ENCODE results near the gene DNAJB6. TPM values are rescaled to one million over a fixed set of nuclear protein-coding genes. Genes with fewer than 3 reads are reported as not detected.

The DNAJB6 gene
- total and polyA plus RNA-seq, 2 donors (not counting 3 experiments of a cell fraction or from before 2014, with no cell fraction given): 69.6 to 135 TPM

- dilution Hi-C loops (cut with MboI; ENCODE audit: extremely low pct_ligation_motif_present, low sequenced_read_pairs): no loop called here
- CTCF ChIA-PET: interaction anchor here (1.2 kb wide), 1 partner anchor 9 kb away, joined by 3 read pairs; no protein-coding TSS in a partner anchor
- H4K20me1 ChIP-seq (replicated peaks; ENCODE audit: control insufficient read depth, extremely low read depth, insufficient read depth, low read length): peaks cover 7% of the 10 kb centered on the region
- no TSS peak for BruUV-seq (replicated peaks)
- H3K4me2 ChIP-seq (ENCODE audit: insufficient read depth, low read length): no peak overlapping the region
- H2AFZ ChIP-seq (ENCODE audit: low read depth, low read length): no peak overlapping the region
- peaks cover 60% of the 10 kb centered on the region for H3K79me2 ChIP-seq (ENCODE audit: control insufficient read depth, insufficient read depth, low read length)
- no peaks in the 10 kb centered on the region for H3K9me3 ChIP-seq (replicated peaks; ENCODE audit: control insufficient read depth, insufficient read depth, low read length)
- no peaks in the 10 kb centered on the region for H3K9me1 ChIP-seq (replicated peaks; ENCODE audit: control insufficient read depth, extremely low read depth, insufficient read depth, low read length)
- no peak for TF ChIP-seq CTCF (IDR thresholded peaks at IDR 0.05; ENCODE audit: extremely low read depth in 1 of 2, insufficient read depth in 1 of 2, low read depth in 1 of 2, low read length in 2 of 2)
- no peak for TF ChIP-seq FOS (IDR thresholded peaks at IDR 0.05; ENCODE audit: borderline replicate concordance, insufficient read depth, low read length)
- no peak for TF ChIP-seq JUN (IDR thresholded peaks at IDR 0.05; ENCODE audit: borderline replicate concordance, insufficient read depth, insufficient read length, low read depth)
- no peaks in the 10 kb centered on the region for H3K4me1 ChIP-seq (ENCODE audit: control insufficient read depth, extremely low read depth, insufficient read depth, low read length)
- no peak overlapping the region for H3K27ac ChIP-seq (ENCODE audit: insufficient read depth, low read depth, low read length)
- POLR2A ChIA-PET: no interaction called here
- DNase-seq (ENCODE audit: low read depth, low spot score) (no peak), FAIRE-seq (no peak)
- intact Hi-C loops (cut with micrococcal nuclease): no loop called here
- H3K4me3 ChIP-seq (replicated peaks in 1 of 3; ENCODE audit: insufficient read depth in 1 of 3, low read depth in 1 of 3, low read length in 3 of 3): no peak overlapping the region
- H3K9ac ChIP-seq (replicated peaks; ENCODE audit: extremely low read depth, insufficient read depth, low read length): no peak overlapping the region
- H3K27me3 ChIP-seq (ENCODE audit: control insufficient read depth in 2 of 2, insufficient read depth in 2 of 2, low read length in 2 of 2): no peaks in the 10 kb centered on the region
- peaks cover 10 to 17% of the 10 kb centered on the region in 2 experiments for H3K36me3 ChIP-seq (ENCODE audit: control insufficient read depth in 2 of 2, extremely low read depth in 1 of 2, insufficient read depth in 2 of 2, low read length in 2 of 2)
Observed at GRCh38 chr7:157380416-157380815, 43.6 kb downstream of the DNAJB6 start.

- dilution Hi-C loops (cut with MboI; ENCODE audit: extremely low pct_ligation_motif_present, low sequenced_read_pairs) (no loop called here), intact Hi-C loops (cut with micrococcal nuclease) (no loop called here)
- Histone ChIP-seq H3K4me2 (ENCODE audit: insufficient read depth, low read length) (no peak overlapping the region), H3K9ac (replicated peaks; ENCODE audit: extremely low read depth, insufficient read depth, low read length) (no peak overlapping the region), H3K36me3 (ENCODE audit: control insufficient read depth in 2 of 2, extremely low read depth in 1 of 2, insufficient read depth in 2 of 2, low read length in 2 of 2) (peaks cover 10 to 14% of the 10 kb centered on the region in 2 experiments), H2AFZ (ENCODE audit: low read depth, low read length) (no peak overlapping the region), H3K9me1 (replicated peaks; ENCODE audit: control insufficient read depth, extremely low read depth, insufficient read depth, low read length) (no peaks in the 10 kb centered on the region), H3K4me3 (replicated peaks in 1 of 3; ENCODE audit: insufficient read depth in 1 of 3, low read depth in 1 of 3, low read length in 3 of 3) (no peak overlapping the region), H3K9me3 (replicated peaks; ENCODE audit: control insufficient read depth, insufficient read depth, low read length) (no peaks in the 10 kb centered on the region), H3K4me1 (ENCODE audit: control insufficient read depth, extremely low read depth, insufficient read depth, low read length) (peaks cover 4% of the 10 kb centered on the region), H3K79me2 (ENCODE audit: control insufficient read depth, insufficient read depth, low read length) (peaks cover 33% of the 10 kb centered on the region), H4K20me1 (replicated peaks; ENCODE audit: control insufficient read depth, extremely low read depth, insufficient read depth, low read length) (peaks cover 5% of the 10 kb centered on the region), H3K27ac (ENCODE audit: insufficient read depth, low read depth, low read length) (no peak overlapping the region), H3K27me3 (ENCODE audit: control insufficient read depth in 2 of 2, insufficient read depth in 2 of 2, low read length in 2 of 2) (no peaks in the 10 kb centered on the region)
- ChIA-PET CTCF (interaction anchor here (1.4 kb wide), 1 partner anchor 13 kb away, joined by 3 read pairs; no protein-coding TSS in a partner anchor), POLR2A (no interaction called here)
- TF ChIP-seq GATA2 (IDR thresholded peaks at IDR 0.05; ENCODE audit: insufficient read depth, insufficient read length, low read depth, low read length) (no peak), FOS (IDR thresholded peaks at IDR 0.05; ENCODE audit: borderline replicate concordance, insufficient read depth, low read length) (no peak), MAX (IDR thresholded peaks at IDR 0.05; ENCODE audit: insufficient read depth, insufficient read length) (no peak), EZH2 (IDR thresholded peaks at IDR 0.05; ENCODE audit: borderline replicate concordance, low read depth, low read length, severe bottlenecking) (no peak), JUN (IDR thresholded peaks at IDR 0.05; ENCODE audit: borderline replicate concordance, insufficient read depth, insufficient read length, low read depth) (no peak), POLR2AphosphoS5 (IDR thresholded peaks at IDR 0.05; ENCODE audit: insufficient read depth, low read depth, low read length) (no peak), CTCF (IDR thresholded peaks at IDR 0.05; ENCODE audit: extremely low read depth in 1 of 2, insufficient read depth in 1 of 2, low read depth in 1 of 2, low read length in 2 of 2) (no peak), MYC (IDR thresholded peaks at IDR 0.05; ENCODE audit: low read depth, low read length) (no peak), POLR2A (IDR thresholded peaks at IDR 0.05; ENCODE audit: low read depth, low read length) (no peak)
- no TSS peak for BruUV-seq (replicated peaks)
- DNase-seq (ENCODE audit: low read depth, low spot score) (no peak), FAIRE-seq (no peak)
Observed at GRCh38 chr7:157383868-157384267, 47.1 kb downstream of the DNAJB6 start.
